ENCODE measurements around the gene RASA4B. TPM values are rescaled to one million over a fixed set of nuclear protein-coding genes. Genes with fewer than 3 reads are reported as not detected.
"Not testable (repeated sequence)": the region's sequence is repeated elsewhere in the genome, so short reads cannot be mapped to it uniquely, and the experiment has no call there.

Gene RASA4B
- total RNA-seq, 1 experiment from 2014 or later: 0.84 TPM

GRCh38 chr7:102474116-102474515 lies 43.5 kb downstream of the RASA4B start:
- not testable (repeated sequence) for DNase-seq (ENCODE audit: low read depth)

GRCh38 chr7:102473271-102473991 lies 44.1 kb downstream of the RASA4B start:
- no peak for DNase-seq (ENCODE audit: low read depth)

- DNase-seq (ENCODE audit: low read depth): no peak
Observed at GRCh38 chr7:102472126-102473041, 45.2 kb downstream of the RASA4B start.

DNA sequence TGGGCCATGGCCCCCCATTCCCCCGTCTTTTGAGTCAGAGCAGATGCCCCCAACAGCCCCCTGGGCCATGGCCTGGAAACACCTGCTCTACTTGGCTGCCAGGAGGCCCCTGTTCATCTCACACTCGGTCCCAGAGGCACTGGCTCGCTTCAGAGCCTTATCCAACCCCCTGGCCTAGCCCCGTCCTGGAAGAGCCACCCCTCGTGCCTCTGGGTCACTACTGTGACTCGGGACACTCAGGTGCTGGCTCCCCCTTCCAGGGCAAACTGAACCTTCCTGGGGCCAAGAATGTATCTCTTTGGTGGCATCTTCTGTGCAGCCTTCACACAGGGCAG lies 45.8 kb downstream of the RASA4B start:
- DNase-seq (ENCODE audit: low read depth): no peak

DNA sequence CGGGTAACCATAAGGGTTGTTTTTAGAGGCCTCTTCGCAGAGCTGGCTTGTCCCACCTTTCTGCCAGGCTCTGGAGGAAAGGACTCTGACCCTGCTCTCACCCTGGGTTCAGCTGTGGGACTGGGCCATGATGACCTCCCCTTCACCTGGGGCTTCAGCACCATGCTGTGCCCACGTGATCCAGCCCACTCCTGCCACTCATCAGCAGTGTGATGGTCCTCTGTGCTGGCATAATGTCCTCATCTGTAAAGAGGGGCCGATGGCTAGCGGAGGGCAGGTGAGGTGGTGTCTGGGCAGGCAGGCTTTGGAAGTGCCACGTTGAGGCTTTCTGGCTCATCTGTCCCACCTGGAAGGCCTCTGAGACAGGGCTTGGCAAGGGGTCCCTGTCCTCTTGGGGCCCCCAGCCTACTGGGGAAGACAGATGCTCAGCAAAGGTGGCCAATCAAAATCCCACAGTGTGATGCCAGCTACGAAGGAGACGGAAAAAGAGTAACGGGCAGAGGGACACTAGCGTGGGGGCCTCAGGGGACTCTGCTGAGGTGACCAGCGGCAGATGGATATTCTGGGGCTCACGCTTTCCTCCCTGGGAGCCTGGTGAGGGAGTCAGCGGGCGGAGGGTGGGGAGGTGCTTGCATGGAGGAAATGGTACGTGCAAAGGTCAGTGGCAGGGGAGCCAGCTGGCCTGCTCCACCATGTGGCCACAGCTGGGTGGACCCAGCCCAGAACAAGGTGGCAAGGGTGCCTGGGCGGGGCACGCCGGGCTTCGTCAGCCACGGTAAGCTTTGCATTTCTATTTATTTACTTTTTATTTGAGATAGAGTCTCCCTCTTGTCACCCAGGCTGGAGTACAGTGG lies 47.4 kb downstream of the RASA4B start:
- DNase-seq (ENCODE audit: low read depth): no peak

GRCh38 chr7:102469351-102469971 lies 48.1 kb downstream of the RASA4B start:
- no peak for DNase-seq (ENCODE audit: low read depth)

- DNase-seq (ENCODE audit: low read depth): no peak
Observed at GRCh38 chr7:102468478-102469350, 48.9 kb downstream of the RASA4B start.

GRCh38 chr7:102467581-102468477 lies 49.7 kb downstream of the RASA4B start:
- no peak for DNase-seq (ENCODE audit: low read depth)

DNA sequence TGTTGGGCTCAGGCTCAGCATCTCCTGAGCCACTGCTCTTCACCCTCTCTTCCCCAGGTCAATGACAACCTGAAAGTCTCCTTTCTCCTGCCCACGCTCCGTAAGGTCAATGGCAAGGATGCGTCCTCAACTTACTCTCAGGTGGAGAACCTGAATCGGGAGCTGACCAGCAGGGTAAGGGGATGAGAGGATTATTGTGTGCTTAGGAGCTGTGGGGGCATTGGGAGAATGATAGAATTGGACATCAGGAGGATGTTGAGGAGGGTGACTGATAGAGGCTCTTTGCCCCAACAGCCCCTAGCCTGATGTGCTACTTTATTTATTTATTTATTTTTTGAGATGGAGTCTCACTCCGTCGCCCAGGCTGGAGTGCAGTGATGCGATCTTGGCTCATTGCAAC lies 51.5 kb downstream of the RASA4B start:
- DNase-seq (ENCODE audit: low read depth): no peak

DNA sequence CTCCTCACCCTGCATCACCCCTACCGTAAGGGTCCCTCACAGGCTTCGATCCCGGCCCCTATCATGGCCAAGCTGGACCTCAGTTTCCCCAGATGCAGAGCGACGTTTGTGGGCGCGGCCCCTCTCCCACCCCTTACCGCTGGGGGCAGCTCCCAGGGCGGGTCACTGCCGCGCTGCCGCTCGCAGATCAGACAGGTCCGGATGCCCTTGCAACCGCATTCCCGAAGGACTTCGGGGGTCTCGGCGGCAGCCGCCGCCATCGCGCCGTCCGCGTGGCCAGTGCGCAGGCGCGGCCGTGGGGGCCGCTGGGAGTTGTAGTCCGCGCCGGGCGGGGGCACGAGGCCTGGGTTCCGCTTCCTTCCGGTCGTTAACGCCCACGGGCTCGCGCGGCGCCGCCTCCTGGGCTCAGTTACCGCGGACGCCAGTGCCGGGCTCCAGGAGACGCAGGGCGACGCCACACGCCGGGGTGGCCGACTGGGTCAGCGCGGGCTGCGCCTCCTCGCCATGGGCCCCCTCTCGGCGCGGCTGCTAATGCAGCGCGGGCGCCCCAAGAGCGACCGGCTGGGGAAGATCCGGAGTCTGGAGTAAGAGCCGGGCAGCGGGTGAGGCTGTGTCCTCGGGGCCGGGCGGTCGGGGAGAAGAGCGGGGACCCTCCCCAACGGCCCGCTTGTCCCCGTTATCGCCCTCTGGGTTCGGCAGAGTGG lies 52.8 kb downstream of the RASA4B start, which contains the start of the genes ALKBH4 and LRWD1:
Gene ALKBH4, minus strand, starts transcription at position 287 of the 704 bp plus-strand sequence. Its CDS starts 27 bp downstream, at position 260.
Gene LRWD1, plus strand, starts transcription at position 408 of the 704 bp plus-strand sequence. Its CDS starts 97 bp downstream, at position 505.
- DNase-seq (ENCODE audit: low read depth): peak; percentile 91

- DNase-seq (ENCODE audit: low read depth): peak; percentile 38
Observed at GRCh38 chr7:102463841-102464576, 53.6 kb downstream of the RASA4B start.

GRCh38 chr7:102460467-102460866 lies 57.1 kb downstream of the RASA4B start:
- no peak for DNase-seq (ENCODE audit: low read depth)

DNA sequence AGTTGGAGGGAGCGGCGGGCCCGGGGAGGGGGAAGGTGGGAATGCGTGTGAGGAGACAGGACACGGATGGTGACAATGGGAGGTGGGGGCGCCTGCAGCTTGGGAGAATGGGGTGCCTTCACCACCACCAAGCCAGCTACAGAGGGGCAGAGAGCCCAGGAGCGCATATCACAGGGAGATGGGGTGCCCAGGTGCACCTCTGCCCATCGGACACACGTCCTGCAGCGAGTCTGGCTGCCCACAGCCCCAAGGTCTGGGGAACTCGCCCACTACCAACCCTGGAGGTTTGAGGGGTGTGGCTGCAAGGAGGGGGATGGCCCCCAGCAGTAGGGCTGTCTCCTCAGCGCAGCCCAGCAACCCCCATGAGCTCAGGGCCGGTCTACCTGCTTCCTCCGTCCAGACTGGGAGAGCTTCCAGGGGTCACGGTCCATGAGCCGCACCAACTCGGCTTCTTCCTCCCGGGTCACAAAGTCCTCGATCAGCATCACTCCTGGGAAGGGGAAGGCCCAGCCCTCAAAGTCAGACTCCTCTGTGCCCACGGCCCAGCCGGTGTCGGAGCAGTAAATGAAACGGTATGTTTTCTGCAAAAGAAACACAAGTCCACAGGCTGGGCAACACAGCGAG lies 58.2 kb downstream of the RASA4B start:
- no peak for DNase-seq (ENCODE audit: low read depth)

DNA sequence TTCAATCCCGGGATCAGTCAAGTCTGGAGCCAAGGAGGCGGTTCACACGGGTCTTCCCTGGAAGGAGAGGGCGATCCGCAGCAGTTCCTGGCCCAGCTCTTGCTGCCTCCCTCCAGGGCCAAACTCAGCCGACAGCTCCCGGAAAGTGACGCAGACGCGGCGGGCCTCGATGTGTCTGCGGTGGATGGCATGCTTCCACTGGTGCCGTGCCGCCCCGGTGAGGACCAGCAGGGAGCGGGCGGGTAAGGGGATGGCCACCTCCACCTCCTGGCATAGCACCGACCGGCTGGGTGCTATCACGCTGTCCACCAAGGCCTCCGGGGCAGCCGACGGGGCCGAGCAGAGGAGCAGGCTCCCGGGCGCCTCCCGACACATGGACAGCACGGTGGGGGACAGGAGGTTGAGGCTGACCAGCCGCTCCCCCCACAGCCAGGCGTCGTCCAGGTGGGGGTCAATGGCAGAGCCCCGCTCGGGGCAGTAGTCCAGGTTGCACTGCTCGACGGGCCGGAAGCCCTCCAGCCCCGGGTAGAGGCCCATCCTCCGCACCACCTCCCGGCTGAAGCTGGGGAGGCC lies 60.1 kb downstream of the RASA4B start:
- DNase-seq (ENCODE audit: low read depth): no peak

GRCh38 chr7:102456327-102456726 lies 61.2 kb downstream of the RASA4B start:
- peak; percentile 80 for DNase-seq (ENCODE audit: low read depth)

DNA sequence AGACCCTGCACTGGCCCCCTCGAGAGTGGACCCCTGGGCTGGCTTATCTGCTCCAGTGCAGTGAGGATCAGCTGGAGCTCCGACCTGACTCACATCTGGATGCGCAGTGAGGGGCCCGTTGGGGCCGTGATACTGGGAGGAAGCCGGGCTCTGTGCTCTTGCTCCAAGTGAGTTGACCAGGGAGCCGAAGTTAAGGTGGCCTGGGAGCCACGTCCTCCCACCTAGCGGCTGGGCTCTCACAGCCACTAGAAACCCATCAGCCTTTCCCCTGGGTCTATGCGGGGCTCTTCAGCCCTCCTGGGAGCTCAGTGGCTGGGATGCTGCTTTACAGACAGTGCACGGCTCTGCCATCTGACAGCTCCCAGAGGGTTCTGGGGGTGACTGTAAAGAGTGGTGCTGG lies 62.0 kb downstream of the RASA4B start:
- DNase-seq (ENCODE audit: low read depth): no peak

- not testable (repeated sequence) for DNase-seq (ENCODE audit: low read depth)
Observed at GRCh38 chr7:102454932-102455331, 62.6 kb downstream of the RASA4B start.

Measured in M059J (cell line).